GM12892 (cell line): ENCODE measurements around the gene ALDH3A2.

Experiments used
- POLR2A ChIP-seq: IDR thresholded peaks from 2 replicates; pipeline ENCODE4 v1.6.1; 2011; ENCODE audit warnings: low read depth, low read length, control low read depth
- POLR2AphosphoS5 ChIP-seq: IDR thresholded peaks from 2 replicates; pipeline ENCODE4 v1.6.1; 2011; ENCODE audit warnings: low read depth, low read length, control low read depth

DNA sequence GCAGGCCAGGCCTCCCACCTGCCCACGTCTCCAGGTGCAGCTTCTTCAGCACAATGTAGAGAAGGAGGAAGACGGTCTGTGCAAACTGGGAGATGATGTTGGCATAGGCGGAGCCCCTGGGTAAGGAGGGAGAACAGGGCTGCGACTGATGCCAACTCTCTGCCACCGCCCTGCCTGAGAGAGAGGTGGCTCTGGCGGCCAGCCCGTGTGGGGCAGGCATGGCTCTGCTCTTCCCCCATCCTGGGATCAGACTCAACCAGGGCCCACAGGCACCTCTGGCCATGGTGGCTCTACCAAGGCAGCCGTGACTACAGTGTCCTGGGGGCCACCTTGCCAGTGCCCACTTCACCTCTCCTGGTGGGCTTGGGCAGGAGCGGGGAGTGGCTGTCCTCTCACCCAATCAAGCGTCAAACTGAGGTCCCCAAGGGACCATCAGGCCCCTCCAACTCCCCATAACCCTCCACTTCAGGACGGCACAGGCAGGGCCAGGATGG, 59.2 kb downstream of the ALDH3A2 start:
- no peak for TF ChIP-seq POLR2A
- TF ChIP-seq POLR2AphosphoS5 = no peak
